HG03108 (cell line): ENCODE measurements around the gene NPAS3.

Experiments
- ATAC-seq: cut with Tn5 transposase; IDR thresholded peaks from one replicate; pipeline ENCODE4 v1.9.1; 2021; ENCODE audit warnings: moderate library complexity; ENCODE audit not compliant: unreplicated experiment

Gene NPAS3

GRCh38 chr14:33009673-33010072 is 71.0 kb downstream of the NPAS3 start:
- ATAC-seq, result no peak

GRCh38 chr14:33010495-33010894 is 71.8 kb downstream of the NPAS3 start:
- ATAC-seq, result no peak

GRCh38 chr14:33014710-33015109 is 76.0 kb downstream of the NPAS3 start:
- no peak for ATAC-seq

GRCh38 chr14:33016613-33017012 is 77.9 kb downstream of the NPAS3 start:
- ATAC-seq, result no peak

GRCh38 chr14:33017016-33017415 is 78.3 kb downstream of the NPAS3 start:
- no peak for ATAC-seq

- ATAC-seq, result no peak
These were observed 80.7 kb downstream of the NPAS3 start for GRCh38 chr14:33019346-33019745.

- ATAC-seq, result no peak
These were observed 88.3 kb downstream of the NPAS3 start for GRCh38 chr14:33026850-33027430.

GRCh38 chr14:33029511-33029910 is 90.8 kb downstream of the NPAS3 start:
- ATAC-seq, result no peak

- ATAC-seq, result no peak
These were observed 91.7 kb downstream of the NPAS3 start for GRCh38 chr14:33030386-33030785.

GRCh38 chr14:33035416-33036194 is 96.9 kb downstream of the NPAS3 start:
- ATAC-seq, result no peak

GRCh38 chr14:33039311-33039710 is 100.6 kb downstream of the NPAS3 start:
- no peak for ATAC-seq

GRCh38 chr14:33040372-33041140 is 101.9 kb downstream of the NPAS3 start:
- ATAC-seq, result no peak

GRCh38 chr14:33042591-33042990 is 103.9 kb downstream of the NPAS3 start:
- ATAC-seq, result no peak

- no peak for ATAC-seq
These were observed 107.1 kb downstream of the NPAS3 start for GRCh38 chr14:33045760-33046159.

GRCh38 chr14:33052943-33053342 is 114.3 kb downstream of the NPAS3 start:
- no peak for ATAC-seq

GRCh38 chr14:33056213-33056612 is 117.5 kb downstream of the NPAS3 start:
- ATAC-seq, result no peak

- no peak for ATAC-seq
These were observed 118.9 kb downstream of the NPAS3 start for GRCh38 chr14:33057585-33057984.

- no peak for ATAC-seq
These were observed 123.1 kb downstream of the NPAS3 start for GRCh38 chr14:33061667-33062325.

GRCh38 chr14:33062476-33062875 is 123.8 kb downstream of the NPAS3 start:
- no peak for ATAC-seq

- no peak for ATAC-seq
These were observed 124.2 kb downstream of the NPAS3 start for GRCh38 chr14:33062881-33063280.

GRCh38 chr14:33063521-33063920 is 124.8 kb downstream of the NPAS3 start:
- no peak for ATAC-seq
